ENCODE measurements around the gene SUZ12.
"Not testable (repeated sequence)": the region's sequence is repeated elsewhere in the genome, so short reads cannot be mapped to it uniquely, and the experiment has no call there.

SUZ12 gene

DNA sequence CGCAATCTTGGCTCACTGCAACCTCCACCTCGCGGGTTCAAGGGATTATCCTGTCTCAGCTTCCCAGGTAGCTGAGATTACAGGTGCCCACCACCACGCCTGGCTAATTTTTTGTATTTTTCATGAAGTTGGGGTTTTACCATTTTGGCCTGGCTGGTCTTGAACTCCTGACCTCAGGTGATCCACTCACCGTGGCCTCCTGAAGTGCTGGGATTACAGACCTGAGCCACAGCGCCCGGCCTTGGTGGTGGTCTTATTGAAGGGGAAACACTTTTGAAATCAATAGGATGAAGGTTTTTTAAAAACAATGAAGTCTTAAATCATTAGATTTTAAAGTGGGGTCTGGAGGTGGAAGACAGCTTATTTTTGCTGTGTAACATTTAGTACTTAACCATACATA, 5.6 kb downstream of the SUZ12 start:
- in situ Hi-C loops (cut with HindIII; ENCODE audit: low sequenced_read_pairs), result not testable (repeated sequence)

DNA sequence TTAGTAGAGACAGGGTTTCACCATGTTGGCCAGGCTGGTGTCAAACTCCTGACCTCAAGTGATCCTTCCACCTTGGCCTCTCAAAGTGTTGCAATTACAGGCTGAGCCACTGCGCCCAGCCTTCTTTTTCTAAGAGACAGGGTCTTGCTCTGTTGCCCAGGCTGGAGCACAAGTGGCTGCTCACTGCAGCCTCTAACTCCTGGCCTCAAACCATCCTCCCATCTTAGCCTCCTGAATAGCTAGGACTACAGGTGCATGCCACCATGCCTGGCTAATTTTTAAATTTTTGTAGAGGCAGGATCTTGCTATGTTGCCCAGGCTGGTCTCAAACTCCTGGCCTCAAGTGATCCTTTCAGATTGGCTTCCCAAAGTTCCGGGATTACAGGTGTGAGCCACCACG, 15.1 kb downstream of the SUZ12 start:
- in situ Hi-C loops (cut with HindIII; ENCODE audit: low sequenced_read_pairs), result not testable (repeated sequence)

- in situ Hi-C loops (cut with HindIII; ENCODE audit: low sequenced_read_pairs), result not testable (repeated sequence)
Measured at GRCh38 chr17:31964131-31964530, 27.3 kb downstream of the SUZ12 start.

- in situ Hi-C loops (cut with HindIII; ENCODE audit: low sequenced_read_pairs), result no loop called here
Measured at GRCh38 chr17:31967648-31968047, 30.8 kb downstream of the SUZ12 start.

- in situ Hi-C loops (cut with HindIII; ENCODE audit: low sequenced_read_pairs), result not testable (repeated sequence)
Measured at GRCh38 chr17:31970416-31970815, 33.6 kb downstream of the SUZ12 start.

GRCh38 chr17:31974269-31975071, 37.7 kb downstream of the SUZ12 start:
- in situ Hi-C loops (cut with HindIII; ENCODE audit: low sequenced_read_pairs), result not testable (repeated sequence)

DNA sequence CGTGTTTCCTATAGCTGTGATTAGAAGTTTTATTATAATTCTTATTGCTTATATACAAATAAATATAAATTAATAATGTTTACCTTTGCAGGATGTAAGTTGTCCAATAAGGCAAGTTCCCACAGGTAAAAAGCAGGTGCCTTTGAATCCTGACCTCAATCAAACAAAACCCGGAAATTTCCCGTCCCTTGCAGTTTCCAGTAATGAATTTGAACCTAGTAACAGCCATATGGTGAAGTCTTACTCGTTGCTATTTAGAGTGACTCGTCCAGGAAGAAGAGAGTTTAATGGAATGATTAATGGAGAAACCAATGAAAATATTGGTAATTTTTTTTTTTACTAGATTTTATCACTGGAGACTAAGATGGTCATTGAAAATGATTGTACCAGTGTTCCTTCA, 38.6 kb downstream of the SUZ12 start:
- in situ Hi-C loops (cut with HindIII; ENCODE audit: low sequenced_read_pairs), result not testable (repeated sequence)

DNA sequence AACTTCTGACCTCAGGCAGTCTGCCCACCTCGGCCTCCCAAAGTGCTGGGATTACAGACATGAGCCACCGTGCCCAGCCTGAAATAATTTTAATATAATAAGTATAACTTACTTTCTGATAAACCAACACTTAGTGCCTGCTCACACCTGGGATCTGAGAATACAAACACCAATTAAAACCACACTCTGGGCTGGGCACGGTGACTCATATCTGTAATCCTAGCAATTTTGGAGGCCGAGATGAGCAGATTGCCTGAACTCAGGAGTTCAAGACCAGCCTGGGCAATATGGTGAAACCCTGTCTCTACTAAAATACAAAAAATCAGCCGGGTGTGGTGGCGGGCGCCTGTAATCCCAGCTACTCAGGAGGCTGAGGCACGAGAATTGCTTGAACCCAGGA, 55.0 kb downstream of the SUZ12 start:
- in situ Hi-C loops (cut with HindIII; ENCODE audit: low sequenced_read_pairs), result not testable (repeated sequence)

- in situ Hi-C loops (cut with HindIII; ENCODE audit: low sequenced_read_pairs), result no loop called here
Measured at GRCh38 chr17:31997005-31997404, 60.2 kb downstream of the SUZ12 start.

DNA sequence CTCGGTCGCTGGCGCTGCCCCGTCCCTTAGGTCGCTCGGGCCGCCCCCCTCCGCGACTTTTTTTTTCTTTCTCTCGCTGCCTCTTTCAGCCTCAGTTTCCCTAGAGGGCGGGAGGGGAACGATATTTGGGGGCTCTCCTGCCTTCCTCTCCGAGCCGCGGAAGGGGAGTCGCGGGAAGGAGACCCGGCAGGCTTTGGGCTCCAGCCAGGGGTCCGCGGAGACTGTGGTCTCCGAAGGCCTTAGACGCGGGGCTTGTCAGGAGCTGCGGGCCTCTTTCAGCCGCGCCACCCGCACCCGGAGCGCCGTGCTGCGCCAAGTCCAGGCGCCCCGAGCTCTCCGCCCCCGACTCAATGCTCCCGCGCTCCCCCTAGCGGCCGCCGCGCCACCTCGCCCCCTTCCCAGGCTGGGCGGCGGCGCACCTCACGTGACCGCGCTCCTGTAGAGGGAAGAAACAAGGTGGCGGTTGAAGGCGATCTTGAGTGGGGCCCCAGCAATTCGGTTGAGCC, 70.2 kb downstream of the SUZ12 start, which contains the start of gene LRRC37B:
Gene LRRC37B (plus strand): TSS at position 427 of the 506 bp plus-strand sequence. CDS start 14,010 bp downstream, outside the sequence.
- in situ Hi-C loops (cut with HindIII; ENCODE audit: low sequenced_read_pairs), result no loop called here

- in situ Hi-C loops (cut with HindIII; ENCODE audit: low sequenced_read_pairs), result no loop called here
Measured at GRCh38 chr17:32007463-32008298, 70.9 kb downstream of the SUZ12 start.

DNA sequence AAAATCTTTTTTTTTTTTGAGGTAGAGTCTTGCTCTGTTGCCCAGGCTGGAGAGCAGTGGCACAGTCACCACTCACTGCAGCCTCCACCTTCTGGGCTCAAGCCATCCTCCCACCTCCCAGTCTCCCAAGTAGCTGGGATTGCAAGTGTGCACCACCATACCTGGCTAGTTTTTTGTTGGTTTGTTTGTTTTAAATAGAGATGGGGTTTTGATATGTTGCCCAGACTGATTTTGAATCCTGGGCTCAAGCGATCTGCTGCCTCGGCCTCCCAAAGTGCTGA, 72.4 kb downstream of the SUZ12 start:
- in situ Hi-C loops (cut with HindIII; ENCODE audit: low sequenced_read_pairs), result no loop called here

- in situ Hi-C loops (cut with HindIII; ENCODE audit: low sequenced_read_pairs), result no loop called here
Measured at GRCh38 chr17:32010114-32010513, 73.3 kb downstream of the SUZ12 start.

DNA sequence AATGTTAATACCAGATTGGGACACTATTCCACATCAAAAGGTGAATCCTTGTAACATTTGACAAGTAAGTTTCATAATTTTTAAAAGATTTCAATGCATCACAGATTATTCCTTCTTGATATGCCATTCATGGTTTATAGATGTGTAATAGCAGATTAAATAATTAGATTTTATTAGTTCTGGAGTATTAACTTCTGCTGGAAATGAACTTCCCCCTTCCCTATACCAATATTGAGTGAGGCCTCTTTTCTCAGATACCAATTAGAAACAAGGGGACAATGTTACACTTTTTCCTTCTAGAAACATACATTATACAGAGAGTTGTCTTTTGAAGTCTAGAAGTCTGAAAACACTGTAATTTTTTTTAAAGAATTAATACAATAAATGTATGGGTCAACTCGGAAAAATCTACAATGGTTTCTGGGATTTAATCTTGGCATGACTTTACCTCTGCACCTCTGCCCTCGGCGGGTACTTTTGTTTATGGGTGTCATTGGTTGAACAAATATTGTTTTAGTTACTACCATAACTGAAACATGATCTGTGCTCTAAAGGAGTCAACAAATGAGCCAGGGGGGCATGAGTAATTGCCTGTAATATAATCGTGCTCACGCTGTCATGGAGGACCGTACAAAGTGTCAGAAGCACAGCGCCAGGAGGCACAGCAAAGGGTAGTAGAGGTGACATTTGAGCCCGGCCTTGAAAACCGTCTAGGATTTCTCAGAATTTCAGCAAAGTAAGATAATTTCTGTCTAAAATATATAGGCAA, 78.6 kb downstream of the SUZ12 start:
- in situ Hi-C loops (cut with HindIII; ENCODE audit: low sequenced_read_pairs), result no loop called here

DNA sequence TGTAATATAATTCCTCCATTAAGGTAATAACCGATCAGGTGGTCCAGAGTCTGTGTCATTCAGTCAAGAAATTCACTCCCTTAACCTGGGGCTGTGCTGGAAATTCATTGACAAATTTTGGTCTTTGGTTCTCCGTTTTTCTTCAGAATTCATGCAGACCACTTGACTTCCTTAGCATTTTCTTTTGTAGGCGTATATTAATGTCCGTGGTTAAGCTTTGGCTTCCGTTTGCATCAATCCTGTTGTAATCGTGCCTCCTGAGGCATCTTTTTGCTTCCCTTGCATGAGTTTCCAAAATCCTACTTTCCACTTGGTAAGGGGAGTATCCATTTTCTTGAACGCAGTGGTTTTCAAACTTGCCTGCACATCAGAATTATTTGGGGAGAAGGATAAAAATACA, 79.4 kb downstream of the SUZ12 start:
- in situ Hi-C loops (cut with HindIII; ENCODE audit: low sequenced_read_pairs), result no loop called here

- in situ Hi-C loops (cut with HindIII; ENCODE audit: low sequenced_read_pairs), result no loop called here
Measured at GRCh38 chr17:32019228-32019627, 82.4 kb downstream of the SUZ12 start.

DNA sequence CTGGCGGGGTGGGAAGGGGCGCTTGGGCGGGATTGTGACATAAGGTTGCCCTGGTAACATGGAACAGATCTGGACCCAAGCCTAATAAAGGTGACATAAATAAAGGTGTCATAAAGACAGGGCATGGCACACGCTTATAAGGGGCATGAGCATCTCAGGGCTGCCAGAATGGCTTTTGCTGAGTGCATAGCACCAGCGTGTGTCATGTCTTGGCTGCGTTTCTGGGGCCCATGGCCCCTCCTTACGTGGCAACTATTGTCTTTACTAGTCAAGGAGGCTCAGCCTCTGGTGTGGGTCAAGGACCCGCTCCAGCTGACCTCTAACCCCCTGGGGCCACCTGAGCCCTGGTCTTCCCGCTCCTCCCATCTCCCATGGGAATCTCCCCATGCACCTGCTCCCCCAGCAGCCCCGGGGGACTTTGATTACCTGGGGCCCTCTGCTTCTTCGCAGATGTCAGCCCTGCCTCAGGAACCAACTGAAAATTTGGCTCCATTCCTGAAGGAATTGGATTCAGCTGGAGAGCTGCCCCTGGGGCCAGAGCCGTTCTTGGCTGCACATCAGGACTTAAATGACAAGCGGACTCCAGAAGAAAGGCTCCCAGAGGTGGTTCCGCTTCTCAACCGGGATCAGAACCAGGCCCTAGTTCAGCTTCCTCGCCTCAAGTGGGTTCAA, 84.3 kb downstream of the SUZ12 start:
- in situ Hi-C loops (cut with HindIII; ENCODE audit: low sequenced_read_pairs), result no loop called here

DNA sequence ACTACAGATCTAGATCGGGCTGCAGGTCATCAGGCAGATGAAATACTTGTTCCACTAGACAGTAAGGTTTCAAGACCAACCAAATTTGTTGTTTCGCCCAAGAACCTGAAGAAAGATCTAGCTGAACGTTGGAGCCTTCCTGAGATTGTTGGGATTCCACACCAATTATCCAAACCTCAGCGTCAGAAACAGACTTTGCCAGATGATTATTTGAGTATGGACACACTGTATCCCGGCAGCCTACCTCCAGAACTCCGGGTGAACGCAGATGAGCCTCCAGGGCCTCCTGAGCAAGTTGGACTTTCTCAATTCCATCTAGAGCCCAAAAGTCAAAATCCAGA, 84.8 kb downstream of the SUZ12 start:
- in situ Hi-C loops (cut with HindIII; ENCODE audit: low sequenced_read_pairs), result no loop called here

GRCh38 chr17:32022554-32022953, 85.7 kb downstream of the SUZ12 start:
- in situ Hi-C loops (cut with HindIII; ENCODE audit: low sequenced_read_pairs), result not testable (repeated sequence)

- in situ Hi-C loops (cut with HindIII; ENCODE audit: low sequenced_read_pairs), result not testable (repeated sequence)
Measured at GRCh38 chr17:32027271-32027670, 90.5 kb downstream of the SUZ12 start.

DNA sequence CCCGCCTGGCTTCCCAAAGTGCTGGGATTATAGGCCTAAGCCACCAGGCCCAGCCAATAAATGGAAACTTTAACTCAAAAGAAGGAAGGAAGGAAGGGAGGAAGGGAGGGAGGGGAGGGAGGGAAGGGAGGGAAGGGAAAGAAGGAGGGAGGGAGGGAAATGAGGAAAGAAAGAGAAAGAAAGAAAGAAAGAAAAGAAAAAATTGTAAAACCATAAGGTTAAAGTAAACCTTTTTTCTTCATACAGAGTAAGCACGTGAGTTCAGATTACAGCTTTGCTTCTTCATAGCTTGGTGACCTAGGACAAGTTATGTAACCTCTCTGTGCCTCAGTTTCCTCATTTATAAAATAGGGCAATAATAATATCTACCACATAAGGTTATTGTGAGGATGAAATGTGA, 96.4 kb downstream of the SUZ12 start:
- in situ Hi-C loops (cut with HindIII; ENCODE audit: low sequenced_read_pairs), result no loop called here
